Hepatocyte (in vitro differentiated cells): ENCODE results near the gene AP3B2. TPM values are rescaled to one million over a fixed set of nuclear protein-coding genes. Genes with fewer than 3 reads are reported as not detected.

Source experiments
- DNase-seq: peaks from one replicate; pipeline ENCODE4 v3.0.0-alpha.2; 2016; ENCODE audit warnings: low spot score
- H2AFZ ChIP-seq: fragments of 200-600 bp; sonication (generic); 2 replicates; pipeline ENCODE4 v1.6.0; 2016; ENCODE audit warnings: antibody characterized with exemption, mild to moderate bottlenecking
- H3K27ac ChIP-seq: fragments of 200-600 bp; sonication (generic); 2 replicates; pipeline ENCODE4 v1.5.1; 2016; ENCODE audit warnings: mild to moderate bottlenecking
- H3K27me3 ChIP-seq: fragments of 200-600 bp; sonication (generic); 2 replicates; pipeline ENCODE4 v1.6.1; 2016
- H3K36me3 ChIP-seq: fragments of 200-600 bp; sonication (generic); replicated peaks from 2 replicates; pipeline ENCODE4 v1.5.1; 2016; ENCODE audit warnings: low read depth; ENCODE audit not compliant: insufficient read depth
- H3K4me1 ChIP-seq: fragments of 200-600 bp; sonication (generic); 2 replicates; pipeline ENCODE4 v1.5.1; 2016; ENCODE audit warnings: mild to moderate bottlenecking, moderate library complexity; ENCODE audit not compliant: insufficient read depth
- H3K4me2 ChIP-seq: fragments of 200-600 bp; sonication (generic); 2 replicates; pipeline ENCODE4 v1.6.0; 2016
- H3K4me3 ChIP-seq: fragments of 200-600 bp; sonication (generic); 2 replicates; pipeline ENCODE4 v1.5.1; 2016; ENCODE audit warnings: mild to moderate bottlenecking
- H3K79me2 ChIP-seq: fragments of 200-600 bp; sonication (generic); 2 replicates; pipeline ENCODE4 v1.6.0; 2017; ENCODE audit warnings: mild to moderate bottlenecking
- H3K9me2 ChIP-seq: fragments of 200-600 bp; sonication (generic); replicated peaks from 2 replicates; pipeline ENCODE4 v1.6.0; 2017; ENCODE audit warnings: mild to moderate bottlenecking; ENCODE audit not compliant: insufficient read depth
- H3K9me3 ChIP-seq: fragments of 200-600 bp; sonication (generic); 2 replicates; pipeline ENCODE4 v1.5.1; 2016; ENCODE audit warnings: low read depth, mild to moderate bottlenecking
- H4K20me1 ChIP-seq: fragments of 200-600 bp; sonication (generic); 2 replicates; pipeline ENCODE4 v1.6.0; 2016; ENCODE audit warnings: mild to moderate bottlenecking; ENCODE audit not compliant: insufficient read depth, poor library complexity, severe bottlenecking
- CTCF ChIP-seq: fragments of 200-600 bp; sonication (generic); IDR thresholded peaks from 2 replicates; pipeline ENCODE4 v1.5.1; 2016; ENCODE audit warnings: antibody characterized with exemption, mild to moderate bottlenecking; ENCODE audit not compliant: poor library complexity
- EZH2 ChIP-seq: fragments of 200-600 bp; sonication (generic); IDR thresholded peaks from 2 replicates; pipeline ENCODE4 v1.6.1; 2016; ENCODE audit warnings: antibody characterized with exemption, mild to moderate bottlenecking, borderline replicate concordance
- EZH2phosphoT487 ChIP-seq: fragments of 200-600 bp; sonication (generic); IDR thresholded peaks from one replicate; pipeline ENCODE4 v1.6.1; 2018; ENCODE audit warnings: antibody characterized with exemption, mild to moderate bottlenecking, low read depth, moderate library complexity; ENCODE audit not compliant: unreplicated experiment, severe bottlenecking
- WGBS: methylation state at CpG from one replicate; pipeline ENCODE4 v1.1.6; 2016; ENCODE audit warnings: low lambda C conversion rate; ENCODE audit errors: missing lambda C conversion rate; 5-methylcytosine and 5-hydroxymethylcytosine counted together
- polyA plus RNA-seq: library from polyadenylated mRNA; unstranded; fragments of >200 nt; fragmentation: Nextera tagmentation; extraction: Ambion mirVana; gene quantifications from 2 replicates; pipeline ENCODE4 v1.2.1, GENCODE V29; 2016
- total RNA-seq: library from RNA; depleted of rRNA; stranded (reverse); fragments of >200 nt; gene quantifications from 2 replicates; pipeline ENCODE4 v1.2.3, GENCODE V29; 2014

AP3B2 gene
- total and polyA plus RNA-seq, 2 experiments from 2014 or later: 2.3 to 2.9 TPM

- H3K27ac ChIP-seq: no peak overlapping the region
- H3K9me3 ChIP-seq: no peaks in the 10 kb centered on the region
- no peak overlapping the region for H3K4me2 ChIP-seq
- H3K36me3 ChIP-seq: no peaks in the 10 kb centered on the region
- H3K4me1 ChIP-seq: no peaks in the 10 kb centered on the region
- DNase-seq: no peak
- H2AFZ ChIP-seq: no peak overlapping the region
- no peak overlapping the region for H3K4me3 ChIP-seq
- H3K27me3 ChIP-seq: peaks cover 99% of the 10 kb centered on the region
- no peaks in the 10 kb centered on the region for H3K9me2 ChIP-seq
- 32% methylated on average over 2 of the region's 2 CpGs for WGBS
- no peaks in the 10 kb centered on the region for H3K79me2 ChIP-seq
- TF ChIP-seq EZH2phosphoT487 (no peak), EZH2 (no peak), CTCF (no peak)
- H4K20me1 ChIP-seq: no peaks in the 10 kb centered on the region
Observed at GRCh38 chr15:82641129-82641798, 68.4 kb downstream of the AP3B2 start.

GRCh38 chr15:82640672-82641071 is 69.0 kb downstream of the AP3B2 start:
- 73% methylated on average over 3 of the region's 3 CpGs for whole genome bisulfite sequencing
- Histone ChIP-seq H3K4me2 (no peak overlapping the region), H3K4me3 (no peak overlapping the region), H3K4me1 (no peaks in the 10 kb centered on the region), H3K27ac (no peak overlapping the region), H3K9me2 (no peaks in the 10 kb centered on the region), H3K9me3 (no peaks in the 10 kb centered on the region), H2AFZ (no peak overlapping the region), H3K36me3 (no peaks in the 10 kb centered on the region), H4K20me1 (no peaks in the 10 kb centered on the region), H3K27me3 (peaks cover 99% of the 10 kb centered on the region), H3K79me2 (no peaks in the 10 kb centered on the region)
- no peak for DNase-seq
- no peak for TF ChIP-seq EZH2
- TF ChIP-seq CTCF: no peak
- TF ChIP-seq EZH2phosphoT487: no peak

- no peak for TF ChIP-seq EZH2phosphoT487
- TF ChIP-seq CTCF: no peak
- TF ChIP-seq EZH2: no peak
- no peak for DNase-seq
- Histone ChIP-seq H2AFZ (no peak overlapping the region), H3K4me1 (no peaks in the 10 kb centered on the region), H3K9me3 (no peaks in the 10 kb centered on the region), H3K36me3 (no peaks in the 10 kb centered on the region), H3K9me2 (no peaks in the 10 kb centered on the region), H3K27ac (no peak overlapping the region), H3K27me3 (peaks cover 71% of the 10 kb centered on the region), H3K4me2 (no peak overlapping the region), H3K79me2 (no peaks in the 10 kb centered on the region), H4K20me1 (no peaks in the 10 kb centered on the region), H3K4me3 (no peak overlapping the region)
- 64% methylated on average over 2 of the region's 2 CpGs for WGBS
Observed at GRCh38 chr15:82635798-82636197, 73.9 kb downstream of the AP3B2 start.

GRCh38 chr15:82630033-82630432 is 79.6 kb downstream of the AP3B2 start:
- Histone ChIP-seq H4K20me1 (no peaks in the 10 kb centered on the region), H3K27ac (no peak overlapping the region), H3K36me3 (no peaks in the 10 kb centered on the region), H3K9me2 (no peaks in the 10 kb centered on the region), H3K4me2 (no peak overlapping the region), H3K27me3 (peaks cover 14% of the 10 kb centered on the region), H3K4me1 (no peaks in the 10 kb centered on the region), H3K4me3 (no peak overlapping the region), H2AFZ (no peak overlapping the region), H3K79me2 (no peaks in the 10 kb centered on the region), H3K9me3 (no peaks in the 10 kb centered on the region)
- WGBS: 67% methylated on average over 4 of the region's 4 CpGs
- TF ChIP-seq EZH2 (no peak), EZH2phosphoT487 (no peak), CTCF (no peak)
- DNase-seq: no peak
